Smooth muscle cell (in vitro differentiated cells): Measurements from ENCODE around the gene KDELR3. TPM values are rescaled to one million over a fixed set of nuclear protein-coding genes. Genes with fewer than 3 reads are reported as not detected.

ENCODE experiments used
- DNase-seq: peaks from one replicate; lab custom pipeline; 2025; ENCODE audit not compliant: unreplicated experiment; lab: John Stamatoyannopoulos, UW
- H2AFZ ChIP-seq: fragments of 200-600 bp; sonication (generic); 2 replicates; pipeline ENCODE4 v1.6.0; 2016; ENCODE audit warnings: antibody characterized with exemption, low read depth, mild to moderate bottlenecking
- H3F3A ChIP-seq: fragments of 200-600 bp; sonication (generic); 2 replicates; pipeline ENCODE4 v1.6.0; 2017; ENCODE audit warnings: antibody characterized with exemption, low read depth
- H3K27ac ChIP-seq: fragments of 200-600 bp; sonication (generic); 2 replicates; pipeline ENCODE4 v1.5.1; 2016; ENCODE audit warnings: low read depth, mild to moderate bottlenecking
- H3K27me3 ChIP-seq: fragments of 200-600 bp; sonication (generic); 2 replicates; pipeline ENCODE4 v1.6.1; 2016; ENCODE audit warnings: low read depth, mild to moderate bottlenecking
- H3K36me3 ChIP-seq: fragments of 200-600 bp; sonication (generic); 2 replicates; pipeline ENCODE4 v1.5.1; 2016; ENCODE audit warnings: low read depth
- H3K4me1 ChIP-seq: fragments of 200-600 bp; sonication (generic); 2 replicates; pipeline ENCODE4 v1.5.1; 2016; ENCODE audit warnings: low read depth
- H3K4me2 ChIP-seq: fragments of 200-600 bp; sonication (generic); 2 replicates; pipeline ENCODE4 v1.6.0; 2016; ENCODE audit warnings: mild to moderate bottlenecking
- H3K4me3 ChIP-seq: fragments of 200-600 bp; sonication (generic); 2 replicates; pipeline ENCODE4 v1.5.1; 2016; ENCODE audit warnings: mild to moderate bottlenecking
- H3K79me2 ChIP-seq: fragments of 200-600 bp; sonication (generic); 2 replicates; pipeline ENCODE4 v1.6.0; 2016; ENCODE audit warnings: low read depth, mild to moderate bottlenecking
- H3K9ac ChIP-seq: fragments of 200-600 bp; sonication (generic); 2 replicates; pipeline ENCODE4 v1.6.0; 2016; ENCODE audit warnings: low read depth
- H3K9me3 ChIP-seq: fragments of 200-600 bp; sonication (generic); replicated peaks from 2 replicates; pipeline ENCODE4 v1.5.1; 2016; ENCODE audit warnings: low read depth
- H4K20me1 ChIP-seq: fragments of 200-600 bp; sonication (generic); 2 replicates; pipeline ENCODE4 v1.6.0; 2016; ENCODE audit warnings: low read depth
- CTCF ChIP-seq: fragments of 200-600 bp; sonication (generic); IDR thresholded peaks from 2 replicates; pipeline ENCODE4 v1.5.1; 2017; ENCODE audit warnings: borderline replicate concordance, mild to moderate bottlenecking, antibody characterized with exemption; ENCODE audit not compliant: insufficient read depth, poor library complexity, severe bottlenecking
- WGBS: methylation state at CpG from one replicate; pipeline ENCODE4 v1.1.7; 2016; ENCODE audit warnings: low lambda C conversion rate; 5-methylcytosine and 5-hydroxymethylcytosine counted together
- polyA plus RNA-seq: library from polyadenylated mRNA; unstranded; fragments of >200 nt; fragmentation: Nextera tagmentation; extraction: Ambion mirVana; gene quantifications from 2 replicates; pipeline ENCODE4 v1.2.1, GENCODE V29; 2016
- total RNA-seq: library from RNA; depleted of rRNA; stranded (reverse); fragments of >200 nt; gene quantifications from 2 replicates; pipeline ENCODE4 v1.2.3, GENCODE V29; 2014

Gene KDELR3
- total and polyA plus RNA-seq, 2 experiments from 2014 or later = 163 to 252 TPM

GRCh38 chr22:38433871-38434270 is 34.0 kb upstream of the KDELR3 start:
- Histone ChIP-seq H3K27ac (no peak overlapping the region), H3K4me2 (no peak overlapping the region), H3K4me3 (no peak overlapping the region), H3K4me1 (no peaks in the 10 kb centered on the region), H3K36me3 (no peaks in the 10 kb centered on the region), H4K20me1 (no peaks in the 10 kb centered on the region), H3K9ac (no peak overlapping the region), H3F3A (no peaks in the 10 kb centered on the region), H2AFZ (no peak overlapping the region), H3K27me3 (no peaks in the 10 kb centered on the region), H3K79me2 (no peaks in the 10 kb centered on the region), H3K9me3 (no peaks in the 10 kb centered on the region)
- TF ChIP-seq CTCF = no peak
- no peak for DNase-seq
- 87% methylated on average over 8 of the region's 8 CpGs for WGBS

DNA sequence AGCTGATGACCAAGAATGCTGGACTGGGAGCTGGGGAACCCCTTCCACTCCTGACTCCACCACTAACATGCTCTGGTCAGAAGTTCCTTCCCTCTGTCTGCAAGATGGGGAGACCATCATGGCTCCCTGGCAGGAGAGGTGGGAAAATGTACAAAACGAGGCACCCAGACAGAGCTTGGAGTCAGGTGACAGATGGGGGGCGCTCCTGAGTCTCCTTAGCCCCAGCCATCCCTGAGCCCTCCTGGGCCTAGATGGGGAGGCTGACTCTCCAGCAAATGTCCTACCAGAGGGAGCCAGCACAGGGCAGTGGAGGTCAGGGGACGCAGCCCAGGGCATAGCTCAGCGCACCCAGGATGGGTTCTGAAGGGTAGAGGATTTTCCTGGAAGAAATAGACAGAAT is 32.9 kb upstream of the KDELR3 start:
- WGBS = 67% methylated on average over 4 of the region's 4 CpGs
- H3K79me2 ChIP-seq = no peaks in the 10 kb centered on the region
- H2AFZ ChIP-seq = no peak overlapping the region
- H3K9me3 ChIP-seq = no peaks in the 10 kb centered on the region
- H3K36me3 ChIP-seq = no peaks in the 10 kb centered on the region
- no peaks in the 10 kb centered on the region for H3F3A ChIP-seq
- no peaks in the 10 kb centered on the region for H4K20me1 ChIP-seq
- H3K27me3 ChIP-seq = no peaks in the 10 kb centered on the region
- no peaks in the 10 kb centered on the region for H3K4me1 ChIP-seq
- H3K27ac ChIP-seq = no peak overlapping the region
- H3K9ac ChIP-seq = no peak overlapping the region
- no peak for DNase-seq
- no peak overlapping the region for H3K4me3 ChIP-seq
- no peak overlapping the region for H3K4me2 ChIP-seq
- TF ChIP-seq CTCF = no peak

- TF ChIP-seq CTCF = no peak
- H3K4me2 ChIP-seq = no peak overlapping the region
- no peaks in the 10 kb centered on the region for H3K4me1 ChIP-seq
- no peak overlapping the region for H2AFZ ChIP-seq
- H3K36me3 ChIP-seq = no peaks in the 10 kb centered on the region
- H3K79me2 ChIP-seq = no peaks in the 10 kb centered on the region
- H3K27ac ChIP-seq = no peak overlapping the region
- 76% methylated on average over 4 of the region's 4 CpGs for WGBS
- no peaks in the 10 kb centered on the region for H3K9me3 ChIP-seq
- H3F3A ChIP-seq = no peaks in the 10 kb centered on the region
- DNase-seq = no peak
- H3K4me3 ChIP-seq = no peak overlapping the region
- H4K20me1 ChIP-seq = no peaks in the 10 kb centered on the region
- H3K9ac ChIP-seq = no peak overlapping the region
- H3K27me3 ChIP-seq = no peaks in the 10 kb centered on the region
Measured at GRCh38 chr22:38435965-38436364, 31.9 kb upstream of the KDELR3 start.

- no peak for DNase-seq
- Histone ChIP-seq H3K27me3 (no peaks in the 10 kb centered on the region), H3K27ac (no peak overlapping the region), H3K79me2 (no peaks in the 10 kb centered on the region), H3K36me3 (no peaks in the 10 kb centered on the region), H2AFZ (no peak overlapping the region), H3K4me3 (no peak overlapping the region), H3F3A (no peaks in the 10 kb centered on the region), H3K4me1 (no peaks in the 10 kb centered on the region), H3K9me3 (no peaks in the 10 kb centered on the region), H3K9ac (no peak overlapping the region), H3K4me2 (no peak overlapping the region), H4K20me1 (no peaks in the 10 kb centered on the region)
- 95% methylated on average over 15 of the region's 15 CpGs for WGBS
- TF ChIP-seq CTCF = no peak
Measured at GRCh38 chr22:38436629-38437395, 31.1 kb upstream of the KDELR3 start.
